Body of pancreas (tissue), 4 donors: ENCODE measurements around the gene MTSS2.

Source experiments
- CTCF ChIP-seq, 7 experiments: fragments of 450-650 bp in 4 of 7; fragments of 200-600 bp in 3 of 7; sonication (generic) in 3 of 7; IDR thresholded peaks; one replicate each; pipeline ENCODE4 v1.5.1; 2016 to 2019; ENCODE audit warnings: antibody characterized with exemption in 7 of 7
- POLR2A ChIP-seq, 3 donors: fragments of 450-650 bp; IDR thresholded peaks; one replicate each; pipeline ENCODE4 v1.6.1; 2016; ENCODE audit warnings: antibody characterized with exemption in 3 of 3, mild to moderate bottlenecking in 2 of 3

- TF ChIP-seq CTCF (IDR thresholded peaks at IDR 0.05) (no peak), POLR2A (IDR thresholded peaks at IDR 0.05) (no peak)
These were observed 37.2 kb downstream of the MTSS2 start for GRCh38 chr16:70648606-70649005.
